H1 (cell line): ENCODE data around the gene FAM43B. TPM values are rescaled to one million over a fixed set of nuclear protein-coding genes. Genes with fewer than 3 reads are reported as not detected.

Experiments
- ASH2L ChIP-seq: fragments of 200-600, 300-600 bp; sonication (generic); IDR thresholded peaks from one replicate; pipeline ENCODE4 v1.7.1; 2017; ENCODE audit warnings: low read length
- BCL11A ChIP-seq, 2 experiments: IDR thresholded peaks; one replicate each; pipeline ENCODE4 v1.6.1; 2011; ENCODE audit warnings: low read depth in 2 of 2, low read length in 2 of 2, mild to moderate bottlenecking in 2 of 2
- BRCA1 ChIP-seq: IDR thresholded peaks from 2 replicates; pipeline ENCODE4 v1.6.1; 2012; ENCODE audit warnings: low read depth, low read length, improper control_type of control experiment
- HDAC6 ChIP-seq: IDR thresholded peaks from one replicate; pipeline ENCODE4 v1.7.1; 2012; ENCODE audit warnings: low read depth, mild to moderate bottlenecking, inconsistent platforms, low read length, moderate library complexity
- KDM1A ChIP-seq: fragments of 200-600, 300-600 bp; sonication (generic); IDR thresholded peaks from 2 replicates; pipeline ENCODE4 v1.7.1; 2016; ENCODE audit warnings: mild to moderate bottlenecking, low read length, borderline replicate concordance
- KDM4A ChIP-seq: IDR thresholded peaks from one replicate; pipeline ENCODE4 v1.7.1; 2012; ENCODE audit warnings: low read depth, mild to moderate bottlenecking, moderate library complexity, low read length, inconsistent platforms; ENCODE audit not compliant: severe bottlenecking
- MAFK ChIP-seq: IDR thresholded peaks from 2 replicates; pipeline ENCODE4 v1.6.1; 2012; ENCODE audit warnings: low read depth, mild to moderate bottlenecking, improper control_type of control experiment, low read length
- NRF1 ChIP-seq: IDR thresholded peaks from 2 replicates; pipeline ENCODE4 v1.6.1; 2011; ENCODE audit warnings: mild to moderate bottlenecking, low read depth, low read length, improper control_type of control experiment
- RAD21 ChIP-seq, 2 experiments: IDR thresholded peaks in 1 of 2; conservative IDR thresholded peaks in 1 of 2; 2 replicates each; pipeline ENCODE4 v1.6.1; 2011; ENCODE audit warnings: low read depth in 2 of 2, low read length in 2 of 2, improper control_type of control experiment in 1 of 2, inconsistent platforms in 1 of 2, mild to moderate bottlenecking in 1 of 2, moderate library complexity in 1 of 2
- RXRA ChIP-seq: IDR thresholded peaks from 2 replicates; pipeline ENCODE4 v1.6.1; 2011; ENCODE audit warnings: low read depth, mild to moderate bottlenecking, low read length, moderate library complexity; ENCODE audit not compliant: insufficient read depth
- SAP30 ChIP-seq: fragments of 300-600 bp; sonication (generic); IDR thresholded peaks from 2 replicates; pipeline ENCODE4 v1.7.1; 2012; ENCODE audit warnings: low read length, moderate library complexity, mild to moderate bottlenecking, inconsistent platforms; ENCODE audit not compliant: insufficient read depth, insufficient replicate concordance
- SP2 ChIP-seq: IDR thresholded peaks from 2 replicates; pipeline ENCODE4 v1.6.1; 2012; ENCODE audit warnings: mild to moderate bottlenecking, low read length, inconsistent platforms
- SRF ChIP-seq: IDR thresholded peaks from 2 replicates; pipeline ENCODE4 v1.6.1; 2011; ENCODE audit warnings: mild to moderate bottlenecking, low read depth, low read length, moderate library complexity
- TAF7 ChIP-seq: optimal IDR thresholded peaks from 2 replicates; pipeline ENCODE3; 2011; ENCODE audit warnings: low read depth, mild to moderate bottlenecking, inconsistent platforms, low read length, moderate library complexity, borderline replicate concordance
- TEAD4 ChIP-seq: IDR thresholded peaks from 2 replicates; pipeline ENCODE4 v1.6.1; 2012; ENCODE audit warnings: low read depth, low read length, inconsistent platforms, mixed read lengths
- USF2 ChIP-seq: IDR thresholded peaks from 2 replicates; pipeline ENCODE4 v1.6.1; 2011; ENCODE audit warnings: low read length, improper control_type of control experiment
- YY1 ChIP-seq: IDR thresholded peaks from 2 replicates; pipeline ENCODE4 v1.6.1; 2011; ENCODE audit warnings: low read depth, mild to moderate bottlenecking, low read length
- polyA plus RNA-seq, 7 experiments: library from polyadenylated mRNA; depleted of rRNA in 3 of 7; stranded (reverse) in 5 of 7; unstranded in 2 of 7; fragments of >200 nt in 5 of 7; fragments of 200-250 nt in 2 of 7; gene quantifications; 1 replicate in 5 of 7; 2 replicates in 1 of 7; 4 replicates in 1 of 7; pipeline versions ENCODE4 v1.2.1 to v1.2.3, GENCODE V29; 2011 to 2013; ENCODE audit warnings: missing spikeins in 2 of 7, mixed read lengths in 2 of 7
- total RNA-seq: library from RNA; stranded (reverse); fragmentation: NEBNext Ultra II Directional; extraction: Animal tissue kit (Norgen Biotek cat#: 25700); gene quantifications from 2 replicates; pipeline ENCODE4 v1.2.1, GENCODE V29; 2021
- TF ChIP-seq, protein P1 (sequence below): IDR thresholded peaks from 2 replicates; pipeline ENCODE4 v1.6.1; 2012; ENCODE audit warnings: inconsistent platforms
- TF ChIP-seq, protein P2 (sequence below), 3 experiments: IDR thresholded peaks; 1 replicate in 2 of 3; 2 replicates in 1 of 3; pipeline versions ENCODE4 v1.5.1 to v1.6.1; 2011; ENCODE audit warnings: low read length in 3 of 3, mild to moderate bottlenecking in 3 of 3, inconsistent platforms in 2 of 3, low read depth in 1 of 3, moderate library complexity in 1 of 3; ENCODE audit not compliant: insufficient read depth in 1 of 3; ENCODE audit errors: control extremely low read depth in 1 of 3

FAM43B gene
- total and polyA plus RNA-seq, 2 of the 8 experiments (the other 6 are each of a cell fraction or from before 2014, with no cell fraction given): 0.88 to 2.2 TPM

- TF ChIP-seq KDM1A: peak; percentile 97
- TF ChIP-seq ASH2L: no peak
- TF ChIP-seq KDM4A: no peak
- peak; percentile 92 to 95 for TF ChIP-seq RAD21 (IDR thresholded peaks at IDR 0.05 in 1 of 2, conservative IDR thresholded peaks at IDR 0.05 in 1 of 2; ENCODE audit: low read depth in 2 of 2, low read length in 2 of 2)
- no peak for TF ChIP-seq TAF7
- TF ChIP-seq BCL11A (IDR thresholded peaks at IDR 0.05; ENCODE audit: low read depth in 2 of 2, low read length in 2 of 2): no peak
- peak; percentile 91 for TF ChIP-seq TEAD4
- no peak for TF ChIP-seq RXRA
- no peak for TF ChIP-seq HDAC6
- peak; percentile 80 for TF ChIP-seq YY1
- TF ChIP-seq SP2: no peak
- TF ChIP-seq MAFK: no peak
- TF ChIP-seq SAP30: peak; percentile 27
- TF ChIP-seq SRF: no peak
- TF ChIP-seq BRCA1: no peak
- TF ChIP-seq, protein P1, sequence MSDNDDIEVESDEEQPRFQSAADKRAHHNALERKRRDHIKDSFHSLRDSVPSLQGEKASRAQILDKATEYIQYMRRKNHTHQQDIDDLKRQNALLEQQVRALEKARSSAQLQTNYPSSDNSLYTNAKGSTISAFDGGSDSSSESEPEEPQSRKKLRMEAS: peak; percentile 30; the same call in 1 of the 2 replicates
- TF ChIP-seq, protein P2, sequence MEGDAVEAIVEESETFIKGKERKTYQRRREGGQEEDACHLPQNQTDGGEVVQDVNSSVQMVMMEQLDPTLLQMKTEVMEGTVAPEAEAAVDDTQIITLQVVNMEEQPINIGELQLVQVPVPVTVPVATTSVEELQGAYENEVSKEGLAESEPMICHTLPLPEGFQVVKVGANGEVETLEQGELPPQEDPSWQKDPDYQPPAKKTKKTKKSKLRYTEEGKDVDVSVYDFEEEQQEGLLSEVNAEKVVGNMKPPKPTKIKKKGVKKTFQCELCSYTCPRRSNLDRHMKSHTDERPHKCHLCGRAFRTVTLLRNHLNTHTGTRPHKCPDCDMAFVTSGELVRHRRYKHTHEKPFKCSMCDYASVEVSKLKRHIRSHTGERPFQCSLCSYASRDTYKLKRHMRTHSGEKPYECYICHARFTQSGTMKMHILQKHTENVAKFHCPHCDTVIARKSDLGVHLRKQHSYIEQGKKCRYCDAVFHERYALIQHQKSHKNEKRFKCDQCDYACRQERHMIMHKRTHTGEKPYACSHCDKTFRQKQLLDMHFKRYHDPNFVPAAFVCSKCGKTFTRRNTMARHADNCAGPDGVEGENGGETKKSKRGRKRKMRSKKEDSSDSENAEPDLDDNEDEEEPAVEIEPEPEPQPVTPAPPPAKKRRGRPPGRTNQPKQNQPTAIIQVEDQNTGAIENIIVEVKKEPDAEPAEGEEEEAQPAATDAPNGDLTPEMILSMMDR (IDR thresholded peaks at IDR 0.05; ENCODE audit: control extremely low read depth in 1 of 3, insufficient read depth in 1 of 3, low read depth in 1 of 3, low read length in 3 of 3): peak; percentile 87 to 94 (median 91)
- no peak for TF ChIP-seq NRF1
- no peak for TF ChIP-seq USF2
Measured at GRCh38 chr1:20574686-20575540, 22.5 kb downstream of the FAM43B start (continued).
